GM18511 (cell line): ENCODE results near the gene PTX4.

Source experiments
- ATAC-seq: cut with Tn5 transposase; IDR thresholded peaks from one replicate; pipeline ENCODE4 v1.9.1; 2021; ENCODE audit warnings: mild to moderate bottlenecking, moderate library complexity; ENCODE audit not compliant: unreplicated experiment

Gene PTX4

GRCh38 chr16:1501630-1502029 is 12.9 kb upstream of the PTX4 start:
- ATAC-seq, result no peak

GRCh38 chr16:1500465-1501150 is 11.9 kb upstream of the PTX4 start:
- ATAC-seq, result no peak

- no peak for ATAC-seq
Observed at GRCh38 chr16:1499756-1500464, 11.2 kb upstream of the PTX4 start.

- no peak for ATAC-seq
Observed at GRCh38 chr16:1498899-1499676, 10.3 kb upstream of the PTX4 start.

GRCh38 chr16:1497014-1497598 is 8.4 kb upstream of the PTX4 start:
- ATAC-seq, result no peak

- no peak for ATAC-seq
Observed at GRCh38 chr16:1496464-1496863, 7.7 kb upstream of the PTX4 start.

- ATAC-seq, result no peak
Observed at GRCh38 chr16:1495889-1496262, 7.1 kb upstream of the PTX4 start.

- no peak for ATAC-seq
Observed at GRCh38 chr16:1495211-1495888, 6.6 kb upstream of the PTX4 start.

- ATAC-seq, result no peak
Observed at GRCh38 chr16:1494711-1495110, 6.0 kb upstream of the PTX4 start.

- ATAC-seq, result no peak
Observed at GRCh38 chr16:1494129-1494640, 5.4 kb upstream of the PTX4 start.

- ATAC-seq, result no peak
Observed at GRCh38 chr16:1493746-1494094, 5.0 kb upstream of the PTX4 start.

- peak; percentile 73 for ATAC-seq
Observed at GRCh38 chr16:1492923-1493745, 4.4 kb upstream of the PTX4 start, which contains the start of gene TELO2. Gene TELO2, plus strand, starts transcription at chr16:1493360. Its CDS starts 922 bp downstream, at chr16:1494282.

- ATAC-seq, result no peak
Observed at GRCh38 chr16:1492082-1492922, 3.6 kb upstream of the PTX4 start.

- no peak for ATAC-seq
Observed at GRCh38 chr16:1491327-1491726, 2.6 kb upstream of the PTX4 start.

- no peak for ATAC-seq
Observed at GRCh38 chr16:1489077-1489476, 333 bp upstream of the PTX4 start.

GRCh38 chr16:1488054-1488601 is 616 bp downstream of the PTX4 start:
- ATAC-seq, result no peak

- no peak for ATAC-seq
Observed at GRCh38 chr16:1487395-1488053, 1.2 kb downstream of the PTX4 start.
